SU-DHL-6 (cell line): ENCODE data around the gene TSPYL1.

Experiments
- EZH2phosphoT487 ChIP-seq: fragments of 200-600 bp; sonication (generic), shearing (Covaris generic); conservative IDR thresholded peaks from 2 replicates; pipeline ENCODE4 v1.6.1; 2018; ENCODE audit warnings: mild to moderate bottlenecking, antibody characterized with exemption, low read length, moderate library complexity, mixed read lengths
- TF ChIP-seq, protein P1 (sequence below): fragments of 200-600 bp; sonication (generic); IDR thresholded peaks from one replicate; pipeline ENCODE4 v1.5.1; 2017; ENCODE audit warnings: antibody characterized with exemption, mild to moderate bottlenecking, low read length, moderate library complexity; ENCODE audit not compliant: insufficient read depth, poor library complexity, severe bottlenecking

DNA sequence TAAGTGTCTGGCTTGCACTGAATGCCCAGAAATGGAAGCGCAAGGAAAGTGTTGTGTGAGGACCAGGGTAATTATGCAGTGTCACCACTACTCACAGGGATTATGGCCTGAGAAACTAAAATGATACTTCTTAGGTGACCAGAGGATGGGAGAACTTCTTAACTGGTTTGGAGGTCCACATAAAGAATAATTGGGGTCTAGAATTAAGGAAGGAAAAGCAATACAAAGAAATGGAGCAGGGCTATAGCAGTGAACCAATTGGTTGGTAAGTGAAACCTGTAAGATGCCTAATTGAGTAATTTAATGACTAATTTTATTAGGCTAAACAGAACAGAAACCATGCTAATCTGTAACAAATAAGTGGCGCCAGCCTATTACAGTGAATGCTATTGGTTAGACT, 31.2 kb downstream of the TSPYL1 start:
- TF ChIP-seq, protein P1, sequence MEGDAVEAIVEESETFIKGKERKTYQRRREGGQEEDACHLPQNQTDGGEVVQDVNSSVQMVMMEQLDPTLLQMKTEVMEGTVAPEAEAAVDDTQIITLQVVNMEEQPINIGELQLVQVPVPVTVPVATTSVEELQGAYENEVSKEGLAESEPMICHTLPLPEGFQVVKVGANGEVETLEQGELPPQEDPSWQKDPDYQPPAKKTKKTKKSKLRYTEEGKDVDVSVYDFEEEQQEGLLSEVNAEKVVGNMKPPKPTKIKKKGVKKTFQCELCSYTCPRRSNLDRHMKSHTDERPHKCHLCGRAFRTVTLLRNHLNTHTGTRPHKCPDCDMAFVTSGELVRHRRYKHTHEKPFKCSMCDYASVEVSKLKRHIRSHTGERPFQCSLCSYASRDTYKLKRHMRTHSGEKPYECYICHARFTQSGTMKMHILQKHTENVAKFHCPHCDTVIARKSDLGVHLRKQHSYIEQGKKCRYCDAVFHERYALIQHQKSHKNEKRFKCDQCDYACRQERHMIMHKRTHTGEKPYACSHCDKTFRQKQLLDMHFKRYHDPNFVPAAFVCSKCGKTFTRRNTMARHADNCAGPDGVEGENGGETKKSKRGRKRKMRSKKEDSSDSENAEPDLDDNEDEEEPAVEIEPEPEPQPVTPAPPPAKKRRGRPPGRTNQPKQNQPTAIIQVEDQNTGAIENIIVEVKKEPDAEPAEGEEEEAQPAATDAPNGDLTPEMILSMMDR, result no peak
- TF ChIP-seq EZH2phosphoT487, result no peak
